GM12875 (cell line): ENCODE measurements around the gene SPATA46.

Experiments
- H3K4me3 ChIP-seq: one replicate; pipeline ENCODE4 v1.5.1; 2011; ENCODE audit warnings: low read depth, low read length, control low read depth
- TF ChIP-seq, protein P1 (sequence below): IDR thresholded peaks from 2 replicates; pipeline ENCODE4 v1.5.1; 2011; ENCODE audit warnings: low read depth, mild to moderate bottlenecking, control low read depth, inconsistent platforms, low read length, moderate library complexity, borderline replicate concordance; ENCODE audit not compliant: insufficient read depth

The SPATA46 gene

GRCh38 chr1:162385702-162386101, 9.0 kb upstream of the SPATA46 start:
- no peak overlapping the region for H3K4me3 ChIP-seq
- TF ChIP-seq, protein P1, sequence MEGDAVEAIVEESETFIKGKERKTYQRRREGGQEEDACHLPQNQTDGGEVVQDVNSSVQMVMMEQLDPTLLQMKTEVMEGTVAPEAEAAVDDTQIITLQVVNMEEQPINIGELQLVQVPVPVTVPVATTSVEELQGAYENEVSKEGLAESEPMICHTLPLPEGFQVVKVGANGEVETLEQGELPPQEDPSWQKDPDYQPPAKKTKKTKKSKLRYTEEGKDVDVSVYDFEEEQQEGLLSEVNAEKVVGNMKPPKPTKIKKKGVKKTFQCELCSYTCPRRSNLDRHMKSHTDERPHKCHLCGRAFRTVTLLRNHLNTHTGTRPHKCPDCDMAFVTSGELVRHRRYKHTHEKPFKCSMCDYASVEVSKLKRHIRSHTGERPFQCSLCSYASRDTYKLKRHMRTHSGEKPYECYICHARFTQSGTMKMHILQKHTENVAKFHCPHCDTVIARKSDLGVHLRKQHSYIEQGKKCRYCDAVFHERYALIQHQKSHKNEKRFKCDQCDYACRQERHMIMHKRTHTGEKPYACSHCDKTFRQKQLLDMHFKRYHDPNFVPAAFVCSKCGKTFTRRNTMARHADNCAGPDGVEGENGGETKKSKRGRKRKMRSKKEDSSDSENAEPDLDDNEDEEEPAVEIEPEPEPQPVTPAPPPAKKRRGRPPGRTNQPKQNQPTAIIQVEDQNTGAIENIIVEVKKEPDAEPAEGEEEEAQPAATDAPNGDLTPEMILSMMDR, result no peak

- TF ChIP-seq, protein P1, result no peak
- H3K4me3 ChIP-seq, result no peak overlapping the region
Measured at GRCh38 chr1:162385280-162385623, 8.6 kb upstream of the SPATA46 start.

DNA sequence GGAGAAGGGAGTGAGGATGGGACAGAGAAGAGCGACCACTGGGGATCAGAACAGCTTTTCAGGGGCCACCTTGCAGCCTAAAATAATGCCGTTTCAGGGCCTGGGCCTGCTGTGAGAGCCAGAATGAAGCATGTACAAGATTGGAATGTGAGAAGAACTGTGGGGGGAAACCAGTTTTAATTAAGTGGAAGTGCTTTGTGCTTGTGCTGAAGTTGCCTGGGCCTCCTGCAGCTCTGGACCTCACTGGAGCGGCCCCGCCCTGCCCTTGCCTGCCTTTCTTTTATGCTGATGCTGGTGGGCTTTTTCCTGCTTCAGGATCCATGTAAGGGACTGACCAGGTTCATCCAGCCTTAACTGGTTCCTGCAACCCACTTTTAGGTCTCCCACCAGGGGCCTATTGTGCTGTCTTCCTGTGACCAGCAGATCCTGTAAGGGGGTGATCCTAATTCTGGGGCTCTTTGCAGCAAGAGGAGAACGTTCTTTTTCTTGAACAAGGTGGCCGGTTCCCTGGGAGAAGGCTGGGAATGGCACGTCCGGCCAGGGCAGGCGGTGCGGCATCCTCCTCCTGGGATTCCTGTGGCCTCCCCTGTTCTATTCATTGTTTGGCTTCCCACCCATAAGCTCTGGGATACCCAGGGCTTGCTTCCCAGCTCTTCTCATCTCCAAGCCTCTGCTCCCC, 8.1 kb upstream of the SPATA46 start:
- H3K4me3 ChIP-seq, result no peak overlapping the region
- TF ChIP-seq, protein P1, result no peak

- no peak overlapping the region for H3K4me3 ChIP-seq
- TF ChIP-seq, protein P1, result no peak
Measured at GRCh38 chr1:162384116-162384515, 7.5 kb upstream of the SPATA46 start.

GRCh38 chr1:162383516-162383915, 6.9 kb upstream of the SPATA46 start:
- TF ChIP-seq, protein P1, result no peak
- no peak overlapping the region for H3K4me3 ChIP-seq

DNA sequence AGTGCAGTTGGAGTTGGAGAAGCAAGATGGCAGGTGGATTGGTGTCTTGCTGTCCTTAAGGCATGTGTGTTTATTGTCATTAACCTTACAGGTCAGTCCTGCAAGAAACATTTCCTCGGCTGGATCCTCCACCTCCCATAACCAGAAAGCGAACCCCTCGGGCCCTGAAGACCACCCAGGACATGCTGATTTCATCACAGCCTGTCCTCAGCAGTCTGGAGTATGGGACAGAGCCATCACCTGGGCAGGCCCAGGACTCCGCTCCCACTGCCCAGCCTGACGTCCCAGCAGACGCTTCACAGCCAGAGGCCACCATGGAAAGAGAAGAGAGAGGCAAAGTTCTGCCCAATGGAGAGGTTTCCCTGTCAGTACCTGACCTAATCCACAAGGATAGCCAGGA, 6.4 kb upstream of the SPATA46 start:
- no peak overlapping the region for H3K4me3 ChIP-seq
- TF ChIP-seq, protein P1, result no peak

- TF ChIP-seq, protein P1, result no peak
- no peak overlapping the region for H3K4me3 ChIP-seq
Measured at GRCh38 chr1:162381941-162382750, 5.5 kb upstream of the SPATA46 start.
